HFFc6 (cell line): ENCODE data around the gene ST7. TPM values are rescaled to one million over a fixed set of nuclear protein-coding genes. Genes with fewer than 3 reads are reported as not detected.

Source experiments
- DNase-seq: peaks from one replicate; pipeline ENCODE4 v3.0.0-alpha.2; 2018
- H3K27ac Mint-ChIP-seq: 2 replicates; pipeline ENCODE4 v1.8.0; 2020; ENCODE audit warnings: mild to moderate bottlenecking, mixed read lengths
- H3K27me3 Mint-ChIP-seq: 2 replicates; pipeline ENCODE4 v1.8.0; 2021; ENCODE audit warnings: mild to moderate bottlenecking, moderate library complexity, mixed read lengths; ENCODE audit not compliant: insufficient read depth
- H3K36me3 Mint-ChIP-seq: 2 replicates; pipeline ENCODE4 v1.8.0; 2021; ENCODE audit warnings: low read depth, mixed read lengths
- H3K4me1 Mint-ChIP-seq: 2 replicates; pipeline ENCODE4 v1.8.0; 2020; ENCODE audit warnings: low read depth, mixed read lengths
- H3K4me3 Mint-ChIP-seq: 2 replicates; pipeline ENCODE4 v1.8.0; 2020; ENCODE audit warnings: mild to moderate bottlenecking, moderate library complexity, mixed read lengths
- H3K9me3 Mint-ChIP-seq: 2 replicates; pipeline ENCODE4 v1.8.0; 2020; ENCODE audit warnings: mild to moderate bottlenecking, mixed read lengths
- total RNA-seq, 6 experiments: library from RNA; stranded (reverse); fragmentation: NEBNext Ultra II Directional; extraction: Animal tissue kit (Norgen Biotek cat#: 25700); gene quantifications; 2 replicates in 1 of 6; 3 replicates in 5 of 6; pipeline ENCODE4 v1.2.3, GENCODE V29; 2021
- TF ChIP-seq, protein P1 (sequence below): fragments of 200-600 bp; sonication (generic); IDR thresholded peaks from 2 replicates; pipeline ENCODE4 v1.5.0; 2021; ENCODE audit warnings: antibody characterized with exemption, mild to moderate bottlenecking

The ST7 gene
- total RNA-seq, 6 experiments from 2014 or later: 13.5 to 18.8 (median 16.8) TPM

GRCh38 chr7:117219485-117219884 lies 266.2 kb downstream of the ST7 start:
- Mint-ChIP-seq H3K4me3 (no peak overlapping the region), H3K4me1 (peaks cover 39% of the 10 kb centered on the region), H3K36me3 (peaks cover 9% of the 10 kb centered on the region), H3K27me3 (no peaks in the 10 kb centered on the region), H3K9me3 (no peaks in the 10 kb centered on the region), H3K27ac (no peak overlapping the region)
- DNase-seq: no peak
- TF ChIP-seq, protein P1, sequence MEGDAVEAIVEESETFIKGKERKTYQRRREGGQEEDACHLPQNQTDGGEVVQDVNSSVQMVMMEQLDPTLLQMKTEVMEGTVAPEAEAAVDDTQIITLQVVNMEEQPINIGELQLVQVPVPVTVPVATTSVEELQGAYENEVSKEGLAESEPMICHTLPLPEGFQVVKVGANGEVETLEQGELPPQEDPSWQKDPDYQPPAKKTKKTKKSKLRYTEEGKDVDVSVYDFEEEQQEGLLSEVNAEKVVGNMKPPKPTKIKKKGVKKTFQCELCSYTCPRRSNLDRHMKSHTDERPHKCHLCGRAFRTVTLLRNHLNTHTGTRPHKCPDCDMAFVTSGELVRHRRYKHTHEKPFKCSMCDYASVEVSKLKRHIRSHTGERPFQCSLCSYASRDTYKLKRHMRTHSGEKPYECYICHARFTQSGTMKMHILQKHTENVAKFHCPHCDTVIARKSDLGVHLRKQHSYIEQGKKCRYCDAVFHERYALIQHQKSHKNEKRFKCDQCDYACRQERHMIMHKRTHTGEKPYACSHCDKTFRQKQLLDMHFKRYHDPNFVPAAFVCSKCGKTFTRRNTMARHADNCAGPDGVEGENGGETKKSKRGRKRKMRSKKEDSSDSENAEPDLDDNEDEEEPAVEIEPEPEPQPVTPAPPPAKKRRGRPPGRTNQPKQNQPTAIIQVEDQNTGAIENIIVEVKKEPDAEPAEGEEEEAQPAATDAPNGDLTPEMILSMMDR: no peak

DNA sequence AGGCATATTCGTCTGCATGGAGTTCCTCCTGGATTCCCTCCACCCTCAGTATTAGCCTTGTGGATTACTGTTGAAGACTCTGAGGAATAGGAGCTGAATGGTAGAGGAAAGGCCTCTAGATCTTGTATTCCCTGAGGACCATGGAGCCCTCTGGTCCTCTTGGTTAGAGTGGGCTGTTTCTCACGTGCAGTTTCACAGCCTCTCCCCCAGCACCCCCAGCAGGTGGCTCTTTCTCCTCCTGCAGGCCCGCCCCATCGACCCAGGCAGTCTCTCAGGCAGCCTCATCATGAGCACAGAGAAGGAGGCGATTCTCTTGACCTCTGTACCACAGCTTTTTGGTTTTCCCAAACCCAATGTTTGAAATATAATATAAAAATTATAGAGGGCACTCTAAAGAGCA lies 267.5 kb downstream of the ST7 start:
- no peaks in the 10 kb centered on the region for H3K9me3 Mint-ChIP-seq
- H3K27me3 Mint-ChIP-seq: peaks cover 3% of the 10 kb centered on the region; the same call in 1 of the 2 replicates
- peaks cover 9% of the 10 kb centered on the region for H3K36me3 Mint-ChIP-seq
- no peak overlapping the region for H3K4me3 Mint-ChIP-seq
- H3K4me1 Mint-ChIP-seq: peaks cover 39% of the 10 kb centered on the region
- TF ChIP-seq, protein P1: no peak
- H3K27ac Mint-ChIP-seq: no peak overlapping the region
- DNase-seq: no peak

DNA sequence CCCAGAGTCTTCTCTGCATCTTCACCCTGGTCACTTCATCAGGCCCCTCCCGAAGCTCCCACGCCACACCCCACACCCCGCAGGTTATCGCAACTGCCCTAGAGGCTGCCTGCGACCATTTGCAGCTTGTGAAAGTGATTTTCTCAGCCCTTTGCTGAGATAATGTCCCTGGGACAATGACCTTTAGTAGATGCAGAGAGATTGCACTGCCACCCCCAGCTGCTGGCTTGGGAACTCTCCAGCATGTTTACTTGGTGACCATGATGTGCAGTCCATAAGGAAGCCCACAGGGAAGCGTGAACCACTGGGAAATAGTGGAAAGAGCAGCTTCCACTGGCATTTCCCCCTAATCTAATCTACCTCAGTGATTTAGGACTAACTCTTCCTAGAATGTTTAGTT lies 272.2 kb downstream of the ST7 start:
- Mint-ChIP-seq H3K27me3 (peaks cover 3% of the 10 kb centered on the region), H3K4me3 (no peak overlapping the region), H3K4me1 (peaks cover 16% of the 10 kb centered on the region), H3K36me3 (peaks cover 14% of the 10 kb centered on the region), H3K27ac (no peak overlapping the region), H3K9me3 (no peaks in the 10 kb centered on the region)
- TF ChIP-seq, protein P1: no peak
- no peak for DNase-seq

GRCh38 chr7:117227091-117227490 lies 273.8 kb downstream of the ST7 start:
- H3K4me3 Mint-ChIP-seq: no peak overlapping the region
- peaks cover 25% of the 10 kb centered on the region for H3K4me1 Mint-ChIP-seq
- TF ChIP-seq, protein P1: no peak
- no peak for DNase-seq
- H3K36me3 Mint-ChIP-seq: peaks cover 19% of the 10 kb centered on the region
- H3K27me3 Mint-ChIP-seq: peaks cover 3% of the 10 kb centered on the region
- H3K9me3 Mint-ChIP-seq: no peaks in the 10 kb centered on the region; the same call in 1 of the 2 replicates
- no peak overlapping the region for H3K27ac Mint-ChIP-seq

DNA sequence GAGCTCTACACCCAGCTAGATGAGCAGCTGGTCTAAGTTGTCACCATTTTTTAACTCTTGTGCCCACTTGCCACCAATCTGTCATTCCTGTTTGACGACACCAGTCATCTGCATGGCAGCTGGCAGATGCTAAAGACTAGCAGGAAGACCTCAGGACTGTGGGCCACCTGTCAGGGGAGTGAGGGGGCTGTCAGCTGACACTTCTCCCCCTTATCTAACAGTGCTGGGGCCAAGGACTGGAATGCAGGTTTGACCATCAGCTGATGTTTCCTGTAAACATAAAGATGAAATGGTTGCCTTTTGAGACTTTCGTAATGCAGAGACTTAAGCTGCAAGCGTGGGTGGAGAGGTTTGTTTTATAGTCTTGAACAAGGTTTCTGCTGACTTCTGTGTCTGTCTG lies 276.0 kb downstream of the ST7 start:
- peaks cover 16% of the 10 kb centered on the region for H3K36me3 Mint-ChIP-seq

More for the DNA sequence above, 276.0 kb downstream of the ST7 start:
- no peak for DNase-seq
- H3K27me3 Mint-ChIP-seq: peaks cover 3% of the 10 kb centered on the region
- TF ChIP-seq, protein P1: no peak
- H3K4me3 Mint-ChIP-seq: no peak overlapping the region
- no peaks in the 10 kb centered on the region; the same call in 1 of the 2 replicates for H3K9me3 Mint-ChIP-seq
- H3K27ac Mint-ChIP-seq: peak overlapping the region; percentile 60; the same call in 1 of the 2 replicates
- H3K4me1 Mint-ChIP-seq: peaks cover 25% of the 10 kb centered on the region
